ENCODE data around the gene CLGN.

The CLGN gene

DNA sequence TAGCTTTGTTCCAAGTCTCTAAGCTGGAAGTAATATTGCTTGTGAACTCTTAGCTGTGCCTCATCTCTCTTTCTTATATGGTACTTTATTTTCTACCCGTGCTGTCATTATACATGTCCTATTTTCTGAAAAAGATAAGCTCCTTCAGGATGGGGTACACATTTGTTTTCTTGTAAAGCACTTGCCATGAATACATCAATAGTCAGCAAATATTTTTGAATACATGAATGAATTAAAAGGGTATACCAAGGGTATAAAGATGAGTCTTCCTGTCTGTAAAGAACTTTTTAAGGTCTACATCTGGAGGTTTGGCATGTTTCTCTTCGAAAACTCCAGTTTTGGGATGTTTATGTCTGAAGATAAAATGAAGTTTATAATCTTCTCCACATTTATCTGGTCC, 27.3 kb downstream of the CLGN start:
- TF ChIP-seq REST (IDR thresholded peaks at IDR 0.05; ENCODE audit: insufficient read depth in 1 of 2, low read depth in 2 of 2, low read length in 2 of 2): no peak
- no peak for TF ChIP-seq TAF1 (IDR thresholded peaks at IDR 0.05; ENCODE audit: borderline replicate concordance, insufficient read depth, low read length)
- TF ChIP-seq SIN3A (IDR thresholded peaks at IDR 0.05; ENCODE audit: borderline replicate concordance, insufficient read depth, low read length): no peak
- TF ChIP-seq FOXP2 (optimal IDR thresholded peaks at IDR 0.05; ENCODE audit: borderline replicate concordance, extremely low read depth, extremely low read length, insufficient read depth): no peak
- no peak for TF ChIP-seq POLR2AphosphoS5 (IDR thresholded peaks at IDR 0.05; ENCODE audit: low read depth, low read length)

GRCh38 chr4:140395668-140396067, 31.8 kb downstream of the CLGN start:
- no peak for TF ChIP-seq SIN3A (IDR thresholded peaks at IDR 0.05; ENCODE audit: borderline replicate concordance, insufficient read depth, low read length)
- no peak for TF ChIP-seq TAF1 (IDR thresholded peaks at IDR 0.05; ENCODE audit: borderline replicate concordance, insufficient read depth, low read length)
- TF ChIP-seq REST (IDR thresholded peaks at IDR 0.05; ENCODE audit: insufficient read depth in 1 of 2, low read depth in 2 of 2, low read length in 2 of 2): no peak
- TF ChIP-seq FOXP2 (optimal IDR thresholded peaks at IDR 0.05; ENCODE audit: borderline replicate concordance, extremely low read depth, extremely low read length, insufficient read depth): no peak
- TF ChIP-seq POLR2AphosphoS5 (IDR thresholded peaks at IDR 0.05; ENCODE audit: low read depth, low read length): no peak

DNA sequence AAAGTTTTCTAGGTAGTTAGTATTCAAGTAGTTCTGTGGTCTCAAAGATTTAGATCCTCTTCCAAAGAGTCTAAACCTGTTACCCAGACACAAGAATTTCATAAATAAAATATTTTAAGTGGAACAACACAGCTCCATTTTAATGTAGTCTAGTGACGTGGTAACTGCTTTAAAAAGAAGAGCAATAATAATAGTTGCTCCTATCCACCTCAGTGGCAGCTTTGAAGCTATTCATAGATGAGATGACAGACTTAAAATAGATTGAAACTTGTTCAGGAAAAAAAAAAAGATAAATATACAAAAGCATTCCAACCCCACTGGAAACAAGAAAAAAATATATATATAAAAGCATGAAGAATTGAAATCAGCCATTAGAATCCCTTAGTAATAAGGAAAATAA, 39.4 kb downstream of the CLGN start:
- no peak for TF ChIP-seq SIN3A (IDR thresholded peaks at IDR 0.05; ENCODE audit: borderline replicate concordance, insufficient read depth, low read length)
- no peak for TF ChIP-seq POLR2AphosphoS5 (IDR thresholded peaks at IDR 0.05; ENCODE audit: low read depth, low read length)
- no peak for TF ChIP-seq FOXP2 (optimal IDR thresholded peaks at IDR 0.05; ENCODE audit: borderline replicate concordance, extremely low read depth, extremely low read length, insufficient read depth)
- TF ChIP-seq REST (IDR thresholded peaks at IDR 0.05; ENCODE audit: insufficient read depth in 1 of 2, low read depth in 2 of 2, low read length in 2 of 2): no peak
- no peak for TF ChIP-seq TAF1 (IDR thresholded peaks at IDR 0.05; ENCODE audit: borderline replicate concordance, insufficient read depth, low read length)

DNA sequence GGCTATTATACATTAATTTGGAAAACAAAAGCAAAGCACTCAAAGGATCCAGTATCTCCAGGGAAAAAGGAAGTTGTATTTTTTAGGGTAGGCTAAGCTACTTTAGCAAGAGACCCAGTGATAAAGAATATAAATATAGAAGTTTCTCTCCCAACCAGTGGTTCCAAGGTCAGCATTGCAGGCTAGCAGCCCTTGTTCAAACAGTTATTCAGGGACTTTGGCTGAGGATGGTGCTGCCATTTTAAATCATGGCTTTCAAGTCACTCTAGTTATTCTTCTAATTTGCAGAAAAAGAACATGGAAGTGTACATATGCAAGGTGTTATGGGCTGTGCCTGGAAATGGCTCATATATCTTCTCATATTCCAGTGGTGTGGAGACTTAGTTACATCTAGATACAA, 44.7 kb downstream of the CLGN start:
- TF ChIP-seq SIN3A (IDR thresholded peaks at IDR 0.05; ENCODE audit: borderline replicate concordance, insufficient read depth, low read length): no peak
- no peak for TF ChIP-seq REST (IDR thresholded peaks at IDR 0.05; ENCODE audit: insufficient read depth in 1 of 2, low read depth in 2 of 2, low read length in 2 of 2)
- TF ChIP-seq TAF1 (IDR thresholded peaks at IDR 0.05; ENCODE audit: borderline replicate concordance, insufficient read depth, low read length): no peak
- TF ChIP-seq POLR2AphosphoS5 (IDR thresholded peaks at IDR 0.05; ENCODE audit: low read depth, low read length): no peak
- TF ChIP-seq FOXP2 (optimal IDR thresholded peaks at IDR 0.05; ENCODE audit: borderline replicate concordance, extremely low read depth, extremely low read length, insufficient read depth): no peak

DNA sequence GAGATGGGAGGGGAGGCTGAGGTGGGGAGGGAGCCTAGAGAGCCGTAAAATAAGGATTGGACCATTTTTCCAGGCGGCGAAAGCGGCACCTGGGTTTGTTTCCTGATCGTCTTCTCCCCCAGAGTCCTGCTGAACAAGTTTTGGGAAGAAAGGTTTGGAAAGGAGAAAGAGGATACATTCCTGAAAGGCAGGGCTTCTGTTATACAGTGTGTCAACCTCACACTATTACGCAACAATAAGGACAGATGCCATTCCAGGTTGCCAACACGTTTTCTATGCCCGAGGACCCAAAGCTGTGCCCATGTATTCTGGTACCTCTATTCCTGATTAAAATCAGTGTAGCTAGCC, 53.3 kb downstream of the CLGN start:
- TF ChIP-seq POLR2AphosphoS5 (IDR thresholded peaks at IDR 0.05; ENCODE audit: low read depth, low read length) (no peak), TAF1 (IDR thresholded peaks at IDR 0.05; ENCODE audit: borderline replicate concordance, insufficient read depth, low read length) (no peak), REST (IDR thresholded peaks at IDR 0.05; ENCODE audit: insufficient read depth in 1 of 2, low read depth in 2 of 2, low read length in 2 of 2) (no peak), SIN3A (IDR thresholded peaks at IDR 0.05; ENCODE audit: borderline replicate concordance, insufficient read depth, low read length) (no peak), FOXP2 (optimal IDR thresholded peaks at IDR 0.05; ENCODE audit: borderline replicate concordance, extremely low read depth, extremely low read length, insufficient read depth) (no peak)

All from PFSK-1 (cell line).